ENCODE measurements around the gene AVPR2.

Gene AVPR2

DNA sequence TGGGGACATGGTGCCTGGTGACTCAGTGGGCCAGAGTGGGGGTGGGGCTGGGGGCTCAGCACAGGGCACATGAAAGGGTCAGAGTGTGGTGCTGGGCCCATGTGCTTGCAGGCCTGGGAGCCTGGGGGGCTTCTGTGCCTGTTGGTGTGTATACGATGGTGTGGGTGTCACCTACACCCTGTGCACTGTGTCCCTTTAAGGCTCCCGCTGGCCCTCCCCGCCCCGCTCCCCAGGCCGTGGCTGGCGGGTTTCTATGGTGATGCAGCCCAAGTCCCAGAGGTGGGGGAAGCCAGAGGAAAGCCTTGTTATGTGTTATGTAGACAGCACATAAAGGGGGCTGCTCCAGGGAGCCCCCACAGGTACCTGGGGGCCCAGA lies 24.0 kb upstream of the AVPR2 start:
- no peak for DNase-seq (ENCODE audit: low spot score)
- in situ Hi-C loops (cut with MboI; ENCODE audit: low sequenced_read_pairs, unreplicated experiment) = no loop called here
- TF ChIP-seq, protein P1, sequence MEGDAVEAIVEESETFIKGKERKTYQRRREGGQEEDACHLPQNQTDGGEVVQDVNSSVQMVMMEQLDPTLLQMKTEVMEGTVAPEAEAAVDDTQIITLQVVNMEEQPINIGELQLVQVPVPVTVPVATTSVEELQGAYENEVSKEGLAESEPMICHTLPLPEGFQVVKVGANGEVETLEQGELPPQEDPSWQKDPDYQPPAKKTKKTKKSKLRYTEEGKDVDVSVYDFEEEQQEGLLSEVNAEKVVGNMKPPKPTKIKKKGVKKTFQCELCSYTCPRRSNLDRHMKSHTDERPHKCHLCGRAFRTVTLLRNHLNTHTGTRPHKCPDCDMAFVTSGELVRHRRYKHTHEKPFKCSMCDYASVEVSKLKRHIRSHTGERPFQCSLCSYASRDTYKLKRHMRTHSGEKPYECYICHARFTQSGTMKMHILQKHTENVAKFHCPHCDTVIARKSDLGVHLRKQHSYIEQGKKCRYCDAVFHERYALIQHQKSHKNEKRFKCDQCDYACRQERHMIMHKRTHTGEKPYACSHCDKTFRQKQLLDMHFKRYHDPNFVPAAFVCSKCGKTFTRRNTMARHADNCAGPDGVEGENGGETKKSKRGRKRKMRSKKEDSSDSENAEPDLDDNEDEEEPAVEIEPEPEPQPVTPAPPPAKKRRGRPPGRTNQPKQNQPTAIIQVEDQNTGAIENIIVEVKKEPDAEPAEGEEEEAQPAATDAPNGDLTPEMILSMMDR (IDR thresholded peaks at IDR 0.05; ENCODE audit: borderline replicate concordance, control extremely low read depth, extremely low read depth, insufficient read depth, missing control alignments) = no peak

GRCh38 chrX:153881281-153881680 lies 23.2 kb upstream of the AVPR2 start:
- TF ChIP-seq, protein P1 (IDR thresholded peaks at IDR 0.05; ENCODE audit: borderline replicate concordance, control extremely low read depth, extremely low read depth, insufficient read depth, missing control alignments) = no peak
- no peak for DNase-seq (ENCODE audit: low spot score)
- in situ Hi-C loops (cut with MboI; ENCODE audit: low sequenced_read_pairs, unreplicated experiment) = no loop called here

GRCh38 chrX:153882086-153882498 lies 22.4 kb upstream of the AVPR2 start:
- TF ChIP-seq, protein P1 (IDR thresholded peaks at IDR 0.05; ENCODE audit: borderline replicate concordance, control extremely low read depth, extremely low read depth, insufficient read depth, missing control alignments) = no peak
- no peak for DNase-seq (ENCODE audit: low spot score)
- in situ Hi-C loops (cut with MboI; ENCODE audit: low sequenced_read_pairs, unreplicated experiment) = no loop called here

DNA sequence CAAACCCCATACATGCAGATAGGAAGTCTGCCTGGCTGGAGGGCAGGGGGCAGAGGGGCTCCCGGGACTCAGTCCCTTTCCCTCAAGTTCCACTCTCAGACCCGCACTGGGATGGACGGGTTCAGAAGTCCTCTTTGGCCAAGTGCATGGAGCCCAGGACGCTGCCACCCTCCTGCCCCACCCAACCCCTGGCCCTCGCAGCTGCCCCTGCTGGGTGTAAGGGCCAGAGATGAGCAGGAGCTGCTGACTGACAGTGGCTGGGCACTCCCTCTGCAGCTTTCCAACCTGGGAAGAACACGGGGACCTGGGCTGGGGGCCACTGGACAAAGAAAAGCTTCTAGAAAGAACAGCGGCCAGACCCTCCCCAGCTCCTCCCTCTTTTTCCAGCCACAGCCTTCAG lies 21.9 kb upstream of the AVPR2 start:
- DNase-seq (ENCODE audit: low spot score) = no peak
- TF ChIP-seq, protein P1 (IDR thresholded peaks at IDR 0.05; ENCODE audit: borderline replicate concordance, control extremely low read depth, extremely low read depth, insufficient read depth, missing control alignments) = no peak
- in situ Hi-C loops (cut with MboI; ENCODE audit: low sequenced_read_pairs, unreplicated experiment) = no loop called here

GRCh38 chrX:153883163-153883843 lies 21.2 kb upstream of the AVPR2 start:
- no peak for DNase-seq (ENCODE audit: low spot score)
- TF ChIP-seq, protein P1 (IDR thresholded peaks at IDR 0.05; ENCODE audit: borderline replicate concordance, control extremely low read depth, extremely low read depth, insufficient read depth, missing control alignments) = no peak
- in situ Hi-C loops (cut with MboI; ENCODE audit: low sequenced_read_pairs, unreplicated experiment) = no loop called here

- DNase-seq (ENCODE audit: low spot score) = no peak
- TF ChIP-seq, protein P1 (IDR thresholded peaks at IDR 0.05; ENCODE audit: borderline replicate concordance, control extremely low read depth, extremely low read depth, insufficient read depth, missing control alignments) = no peak
- in situ Hi-C loops (cut with MboI; ENCODE audit: low sequenced_read_pairs, unreplicated experiment) = no loop called here
Measured at GRCh38 chrX:153884136-153884535, 20.3 kb upstream of the AVPR2 start.
